ENCODE data around the gene GRM7.

Gene GRM7

DNA sequence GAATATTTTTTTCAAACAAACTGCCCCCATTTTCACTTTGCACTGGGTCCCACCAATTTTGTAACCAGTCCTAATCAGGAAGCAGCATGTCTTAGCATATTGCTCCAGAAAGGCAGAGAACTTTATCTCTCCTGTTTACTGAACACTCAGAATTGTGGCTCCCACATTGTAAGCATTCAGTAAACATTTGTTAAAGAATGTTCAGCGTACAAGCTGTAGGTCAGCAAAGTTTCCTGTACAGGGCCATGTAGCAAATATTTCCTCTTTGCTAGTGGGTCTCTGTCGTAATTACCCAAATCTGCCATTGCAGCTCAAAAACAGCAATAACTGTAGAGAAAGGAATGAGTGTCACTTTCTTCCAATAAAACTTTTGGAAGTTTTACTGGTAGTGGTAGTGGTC is 393.3 kb downstream of the GRM7 start:
- DNase-seq (ENCODE audit: low spot score), result no peak
- ChIA-PET CTCF (no interaction called here), POLR2A (ENCODE audit: low non-redundant PET) (no interaction called here)
- H3K27ac ChIP-seq, result no peak overlapping the region
- TF ChIP-seq CTCF (conservative IDR thresholded peaks at IDR 0.05; ENCODE audit: low read depth), result no peak

GRCh38 chr3:7260975-7261374 is 400.1 kb downstream of the GRM7 start:
- H3K27ac ChIP-seq, result no peak overlapping the region
- TF ChIP-seq CTCF (conservative IDR thresholded peaks at IDR 0.05; ENCODE audit: low read depth), result no peak
- ChIA-PET CTCF (interaction anchor here (0.6 kb wide), 1 partner anchor 49 kb away, joined by 3 read pairs; no protein-coding TSS in a partner anchor), POLR2A (ENCODE audit: low non-redundant PET) (no interaction called here)
- DNase-seq (ENCODE audit: low spot score), result no peak

GRCh38 chr3:7263347-7264195 is 402.7 kb downstream of the GRM7 start:
- ChIA-PET CTCF (no interaction called here), POLR2A (ENCODE audit: low non-redundant PET) (no interaction called here)
- no peak overlapping the region for H3K27ac ChIP-seq
- no peak for TF ChIP-seq CTCF (conservative IDR thresholded peaks at IDR 0.05; ENCODE audit: low read depth)
- DNase-seq (ENCODE audit: low spot score), result no peak

GRCh38 chr3:7264196-7264526 is 403.2 kb downstream of the GRM7 start:
- TF ChIP-seq CTCF (conservative IDR thresholded peaks at IDR 0.05; ENCODE audit: low read depth), result no peak
- DNase-seq (ENCODE audit: low spot score), result no peak
- POLR2A ChIA-PET (ENCODE audit: low non-redundant PET), result no interaction called here
- CTCF ChIA-PET, result no interaction called here
- no peak overlapping the region for H3K27ac ChIP-seq

DNA sequence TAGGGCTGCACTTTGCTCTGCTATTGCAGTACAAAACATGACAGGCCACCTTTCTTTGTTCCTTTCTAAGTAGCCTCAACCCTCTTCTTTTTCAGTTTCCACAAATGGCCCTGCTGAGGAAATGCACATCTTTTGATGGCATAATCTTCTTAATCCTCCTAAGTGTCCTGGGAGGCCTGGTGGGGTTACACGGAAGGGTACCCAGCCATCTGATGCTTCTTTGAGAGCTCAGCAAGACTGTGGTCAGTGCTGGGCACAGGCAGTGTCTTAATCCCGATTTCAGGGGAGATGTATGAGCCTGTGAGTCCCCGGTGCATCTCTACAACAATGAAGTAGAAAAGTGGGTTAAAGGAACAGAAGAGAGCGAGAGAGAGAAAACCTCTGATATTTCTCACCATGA is 404.8 kb downstream of the GRM7 start:
- CTCF ChIA-PET, result no interaction called here
- TF ChIP-seq CTCF (conservative IDR thresholded peaks at IDR 0.05; ENCODE audit: low read depth), result no peak
- no peak overlapping the region for H3K27ac ChIP-seq
- no peak for DNase-seq (ENCODE audit: low spot score)
- POLR2A ChIA-PET (ENCODE audit: low non-redundant PET), result no interaction called here

- ChIA-PET POLR2A (ENCODE audit: low non-redundant PET) (no interaction called here), CTCF (no interaction called here)
- TF ChIP-seq CTCF (conservative IDR thresholded peaks at IDR 0.05; ENCODE audit: low read depth), result no peak
- DNase-seq (ENCODE audit: low spot score), result no peak
- no peak overlapping the region for H3K27ac ChIP-seq
Measured at GRCh38 chr3:7266551-7266950, 405.6 kb downstream of the GRM7 start.

All from RWPE1 (cell line).